GM18951 (cell line): Measurements from ENCODE around the gene EFEMP1.

Source experiments
- POLR2A ChIP-seq: IDR thresholded peaks from 4 replicates; pipeline ENCODE4 v1.6.1; 2011; ENCODE audit warnings: mild to moderate bottlenecking; ENCODE audit not compliant: insufficient read length, insufficient read depth; ENCODE audit errors: extremely low read depth
- in situ Hi-C: fragments of 300-500 bp; cut with MboI; formaldehyde crosslinking; loops from one replicate; pipeline ENCODE4 v1.12.0; 2022; ENCODE audit warnings: low sequenced_read_pairs, mixed read lengths, inconsistent platforms; ENCODE audit not compliant: unreplicated experiment

EFEMP1 gene, protein sequence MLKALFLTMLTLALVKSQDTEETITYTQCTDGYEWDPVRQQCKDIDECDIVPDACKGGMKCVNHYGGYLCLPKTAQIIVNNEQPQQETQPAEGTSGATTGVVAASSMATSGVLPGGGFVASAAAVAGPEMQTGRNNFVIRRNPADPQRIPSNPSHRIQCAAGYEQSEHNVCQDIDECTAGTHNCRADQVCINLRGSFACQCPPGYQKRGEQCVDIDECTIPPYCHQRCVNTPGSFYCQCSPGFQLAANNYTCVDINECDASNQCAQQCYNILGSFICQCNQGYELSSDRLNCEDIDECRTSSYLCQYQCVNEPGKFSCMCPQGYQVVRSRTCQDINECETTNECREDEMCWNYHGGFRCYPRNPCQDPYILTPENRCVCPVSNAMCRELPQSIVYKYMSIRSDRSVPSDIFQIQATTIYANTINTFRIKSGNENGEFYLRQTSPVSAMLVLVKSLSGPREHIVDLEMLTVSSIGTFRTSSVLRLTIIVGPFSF

DNA sequence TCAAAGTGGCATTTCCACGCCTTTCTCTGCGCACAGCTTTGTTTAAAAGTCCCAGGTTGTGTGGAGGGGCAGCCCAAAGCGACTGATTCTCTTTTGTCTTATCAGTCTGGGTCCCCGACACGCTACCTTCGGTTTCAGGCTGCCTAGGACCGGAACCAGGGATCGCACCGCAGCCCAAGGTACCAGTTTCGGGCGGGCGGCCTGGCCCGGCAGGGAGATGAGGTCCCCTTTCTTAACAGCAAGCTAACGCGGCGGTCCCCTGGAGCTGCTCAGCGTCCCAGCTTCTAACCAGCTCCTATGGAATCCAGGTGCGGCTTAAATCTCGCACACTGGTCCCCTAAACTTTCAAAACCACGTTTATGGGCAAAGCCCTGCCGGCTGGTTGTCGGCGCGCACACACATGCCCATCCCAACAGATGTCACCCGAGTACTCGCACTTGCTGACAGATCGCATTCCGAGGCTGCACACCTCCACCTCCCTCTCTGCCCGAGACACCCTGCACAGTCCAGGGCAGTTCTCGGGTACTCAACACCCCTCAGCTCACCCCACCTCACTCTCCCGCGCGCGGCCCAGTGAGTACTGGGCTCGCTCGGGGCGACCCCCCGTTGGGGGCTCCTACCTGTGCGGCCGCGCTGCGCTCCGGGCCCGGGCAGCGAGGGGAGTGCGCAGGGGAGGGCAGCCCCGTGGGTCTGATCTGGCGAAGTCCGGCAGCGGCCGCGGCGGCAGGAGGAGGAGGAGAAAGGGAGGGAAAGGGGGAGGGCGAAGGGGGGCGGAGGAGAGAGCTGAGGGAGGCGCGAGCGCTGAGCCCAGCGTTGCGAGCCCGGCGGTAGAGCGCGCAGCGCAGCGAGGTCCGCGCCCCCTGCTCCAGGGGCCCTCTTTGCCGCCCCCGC, at the start of gene EFEMP1:
Gene EFEMP1, minus strand, starts transcription at position 692 of the 891 bp plus-strand sequence. CDS start 1,342 bp downstream, outside the sequence.
- TF ChIP-seq POLR2A, result no peak
- in situ Hi-C loops, result no loop called here

DNA sequence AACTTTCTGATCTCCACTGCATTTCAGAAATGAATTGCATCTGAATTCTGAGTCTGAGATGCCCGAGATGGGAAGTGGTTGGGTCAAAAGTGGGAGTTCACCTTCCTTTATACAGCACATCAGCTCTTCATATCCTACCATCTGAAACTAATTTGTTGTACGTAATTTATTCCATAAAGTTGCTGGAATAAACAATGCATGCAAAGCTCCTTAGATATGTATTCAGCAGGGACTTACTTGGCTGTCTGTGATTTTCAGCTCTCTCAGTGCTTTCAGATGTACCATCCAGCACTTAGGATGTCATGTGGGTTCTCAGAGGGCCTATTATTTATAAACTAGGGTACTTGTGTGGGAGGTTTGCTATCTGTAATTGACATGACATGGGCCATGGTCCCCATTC, 46.9 kb upstream of the EFEMP1 start:
- TF ChIP-seq POLR2A, result no peak
- in situ Hi-C loops, result loop anchor here (25.0 kb wide), 1 partner anchor 258 kb away; no protein-coding TSS in a partner anchor

DNA sequence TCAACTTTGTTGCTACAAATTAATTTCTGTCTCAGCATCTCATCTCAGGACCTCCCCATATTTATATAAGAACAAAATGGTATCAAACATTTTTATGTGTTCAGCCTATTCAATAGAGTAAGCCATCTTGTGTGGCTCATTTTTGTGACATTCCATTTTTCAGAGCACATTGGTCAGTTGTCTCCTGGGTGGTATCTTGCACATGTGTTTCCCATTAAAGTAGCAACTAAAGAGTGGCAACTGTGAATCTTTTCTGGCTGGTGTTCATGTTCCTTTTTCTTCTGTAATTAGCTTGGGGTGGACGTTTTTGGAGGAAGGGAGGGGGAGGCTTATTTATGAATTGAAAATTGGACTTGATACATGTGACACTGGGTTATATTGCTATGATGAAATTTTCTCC, 45.4 kb upstream of the EFEMP1 start:
- in situ Hi-C loops, result loop anchor here (25.0 kb wide), 1 partner anchor 257 kb away; no protein-coding TSS in a partner anchor
- no peak for TF ChIP-seq POLR2A

DNA sequence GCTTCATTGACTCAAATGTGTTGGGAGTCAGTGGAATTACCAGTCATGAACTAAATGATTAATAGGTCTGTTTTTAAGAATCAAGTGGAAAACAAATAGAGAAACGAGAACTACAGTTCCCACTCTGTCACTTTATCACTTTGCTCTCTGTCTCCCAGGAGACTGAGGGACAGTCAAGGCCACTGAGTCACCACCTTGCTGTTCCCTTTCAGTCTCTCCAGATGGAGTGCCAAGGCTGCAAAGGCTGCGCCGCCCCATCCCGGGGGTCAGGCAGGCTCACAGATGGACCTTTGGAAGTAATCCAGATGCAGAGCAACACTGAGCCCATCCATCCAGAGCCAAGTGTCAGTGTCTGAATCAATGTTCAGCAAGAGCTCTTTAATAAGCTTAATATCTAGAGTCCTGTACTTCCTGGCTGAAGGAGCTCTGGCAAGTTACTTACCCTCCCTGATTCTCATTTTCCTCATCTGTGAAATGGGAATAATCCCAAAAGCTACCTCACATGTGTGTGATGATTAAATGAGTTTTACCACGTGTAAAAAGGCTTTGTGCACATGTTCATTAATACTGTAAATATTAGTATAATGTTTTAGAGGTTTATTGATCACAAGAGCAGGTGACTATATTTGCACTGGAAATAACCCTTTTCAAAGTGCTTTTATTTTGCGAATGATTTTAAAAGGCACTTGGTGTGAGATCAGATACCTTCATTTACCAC, 43.0 kb upstream of the EFEMP1 start:
- TF ChIP-seq POLR2A, result no peak
- in situ Hi-C loops, result loop anchor here (25.0 kb wide), 1 partner anchor 254 kb away; no protein-coding TSS in a partner anchor

DNA sequence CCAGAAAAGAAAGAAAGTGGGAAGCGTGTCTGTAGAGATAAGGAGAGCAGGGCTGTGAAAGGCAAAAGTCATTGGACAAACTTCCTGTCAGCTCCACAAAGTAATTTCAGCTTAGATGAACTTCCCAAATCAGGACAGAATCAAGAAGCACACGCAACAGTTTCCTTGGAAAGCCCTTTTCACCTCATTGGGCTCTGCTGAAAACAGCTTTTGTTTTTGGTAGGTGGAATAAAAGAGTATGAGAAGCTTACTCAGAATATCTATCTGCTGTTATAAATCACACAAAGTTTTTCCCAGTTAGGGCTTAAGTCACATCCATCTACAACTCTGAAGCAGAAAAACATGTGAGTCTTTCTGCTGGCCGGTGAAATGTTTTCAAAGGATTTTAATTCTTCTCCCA, 42.4 kb upstream of the EFEMP1 start:
- TF ChIP-seq POLR2A, result no peak
- in situ Hi-C loops, result loop anchor here (25.0 kb wide), 1 partner anchor 254 kb away; no protein-coding TSS in a partner anchor

DNA sequence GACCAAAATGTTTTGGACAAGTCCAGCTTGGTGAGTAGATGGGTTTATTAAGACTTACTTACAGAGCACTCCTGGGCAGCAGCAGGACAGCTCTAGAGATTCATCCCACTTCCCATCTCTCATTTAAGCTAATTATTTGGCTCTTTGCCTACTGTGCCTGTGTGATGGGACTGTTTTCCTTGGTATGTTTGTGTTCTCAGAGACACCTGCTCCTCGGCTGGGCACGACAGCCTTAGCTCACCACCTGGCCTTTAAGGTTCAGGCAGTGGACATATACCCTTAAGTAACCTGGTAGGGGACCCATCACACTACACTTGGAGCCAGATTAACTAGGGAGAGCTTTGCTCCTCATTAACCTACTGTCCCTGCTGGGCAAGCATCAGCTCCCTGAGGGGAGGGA, 41.7 kb upstream of the EFEMP1 start:
- no peak for TF ChIP-seq POLR2A
- in situ Hi-C loops, result loop anchor here (25.0 kb wide), 1 partner anchor 253 kb away; no protein-coding TSS in a partner anchor

DNA sequence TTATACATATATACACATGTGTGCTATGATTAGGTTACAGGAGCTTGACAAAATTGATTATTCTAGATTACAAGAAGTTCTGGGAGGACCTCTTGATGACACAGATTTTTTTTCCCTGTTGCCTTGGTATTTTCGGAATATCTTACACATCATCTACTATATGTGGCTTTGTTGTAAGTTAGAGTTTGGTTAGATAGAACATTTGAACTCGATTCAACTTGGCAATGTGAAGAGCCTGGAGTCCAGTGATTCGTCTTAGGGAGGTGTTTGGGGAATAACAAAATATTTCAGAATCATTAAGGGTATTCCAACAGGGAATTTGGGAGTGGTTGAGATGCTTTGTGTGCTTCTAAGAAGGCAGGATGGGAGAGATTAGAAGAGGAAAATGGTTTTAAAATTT, 39.3 kb upstream of the EFEMP1 start:
- in situ Hi-C loops, result loop anchor here (25.0 kb wide), 1 partner anchor 251 kb away; no protein-coding TSS in a partner anchor
- TF ChIP-seq POLR2A, result no peak

DNA sequence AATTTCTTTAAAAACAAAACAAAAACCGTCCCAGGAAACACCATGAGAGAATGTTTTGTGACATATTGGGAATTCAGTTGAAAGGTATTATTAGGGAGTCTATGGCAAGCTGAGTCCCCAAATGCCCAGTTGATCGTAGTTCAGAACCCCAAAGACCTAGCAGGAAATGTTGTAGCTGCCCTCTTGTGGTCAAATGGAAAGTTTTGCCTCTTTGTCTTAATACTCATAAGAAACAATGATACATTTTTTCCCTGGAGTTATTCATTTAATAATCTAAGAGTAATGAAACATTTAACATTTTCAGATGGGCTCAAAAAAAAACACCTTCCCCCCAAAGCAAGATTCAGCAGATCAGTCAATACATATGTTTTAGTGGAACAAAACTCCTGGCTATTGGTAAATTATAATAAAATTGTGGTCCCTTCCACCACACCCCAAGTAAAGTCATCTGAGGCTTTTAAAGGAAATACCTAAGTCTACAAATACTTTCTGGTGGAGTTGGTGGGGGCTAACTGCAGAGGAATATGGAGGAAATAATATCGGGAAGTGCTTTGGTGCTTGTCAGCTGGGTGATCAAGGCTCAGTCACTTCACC, 37.8 kb upstream of the EFEMP1 start:
- TF ChIP-seq POLR2A, result no peak
- in situ Hi-C loops, result loop anchor here (25.0 kb wide), 1 partner anchor 249 kb away; no protein-coding TSS in a partner anchor

DNA sequence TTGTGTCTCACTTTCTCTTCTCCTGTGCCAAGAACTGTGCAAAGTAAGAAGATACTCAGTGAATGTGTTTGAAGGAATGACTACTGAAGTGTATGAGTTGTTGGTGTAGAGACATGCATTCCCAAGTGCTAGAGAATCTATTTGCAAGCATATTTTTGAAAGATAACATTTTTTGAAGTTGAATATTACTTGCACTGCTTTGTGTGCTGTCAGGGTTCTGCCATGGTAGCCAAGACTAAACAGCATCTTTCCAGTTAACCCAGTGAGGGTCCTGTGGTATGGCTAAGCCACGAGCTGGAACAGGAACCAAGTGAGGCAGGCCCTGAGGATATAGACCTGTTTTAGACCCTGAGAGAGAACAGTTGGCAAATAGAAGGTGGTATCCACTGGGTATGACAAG, 35.2 kb upstream of the EFEMP1 start:
- in situ Hi-C loops, result loop anchor here (25.0 kb wide), 1 partner anchor 246 kb away; no protein-coding TSS in a partner anchor
- no peak for TF ChIP-seq POLR2A

DNA sequence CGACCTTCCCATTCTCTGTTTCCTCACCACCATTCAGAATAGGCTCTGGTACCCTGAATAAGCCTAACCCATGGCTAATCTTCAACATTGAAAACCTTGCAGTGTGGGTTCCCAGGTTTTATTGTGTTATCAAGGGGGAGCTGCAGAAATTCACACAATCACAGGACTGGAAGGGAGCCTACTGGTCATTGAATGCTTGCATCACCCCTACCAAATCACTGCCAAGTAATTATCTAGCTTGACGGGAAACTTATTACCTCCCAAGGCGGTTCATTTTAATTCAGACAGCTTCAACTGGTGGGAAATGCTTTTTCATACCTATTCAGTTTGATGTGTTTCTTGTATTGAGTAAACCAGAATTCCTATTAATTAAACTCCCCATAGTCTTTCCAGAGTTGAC, 33.6 kb upstream of the EFEMP1 start:
- no peak for TF ChIP-seq POLR2A
- in situ Hi-C loops, result loop anchor here (25.0 kb wide), 1 partner anchor 245 kb away; no protein-coding TSS in a partner anchor

DNA sequence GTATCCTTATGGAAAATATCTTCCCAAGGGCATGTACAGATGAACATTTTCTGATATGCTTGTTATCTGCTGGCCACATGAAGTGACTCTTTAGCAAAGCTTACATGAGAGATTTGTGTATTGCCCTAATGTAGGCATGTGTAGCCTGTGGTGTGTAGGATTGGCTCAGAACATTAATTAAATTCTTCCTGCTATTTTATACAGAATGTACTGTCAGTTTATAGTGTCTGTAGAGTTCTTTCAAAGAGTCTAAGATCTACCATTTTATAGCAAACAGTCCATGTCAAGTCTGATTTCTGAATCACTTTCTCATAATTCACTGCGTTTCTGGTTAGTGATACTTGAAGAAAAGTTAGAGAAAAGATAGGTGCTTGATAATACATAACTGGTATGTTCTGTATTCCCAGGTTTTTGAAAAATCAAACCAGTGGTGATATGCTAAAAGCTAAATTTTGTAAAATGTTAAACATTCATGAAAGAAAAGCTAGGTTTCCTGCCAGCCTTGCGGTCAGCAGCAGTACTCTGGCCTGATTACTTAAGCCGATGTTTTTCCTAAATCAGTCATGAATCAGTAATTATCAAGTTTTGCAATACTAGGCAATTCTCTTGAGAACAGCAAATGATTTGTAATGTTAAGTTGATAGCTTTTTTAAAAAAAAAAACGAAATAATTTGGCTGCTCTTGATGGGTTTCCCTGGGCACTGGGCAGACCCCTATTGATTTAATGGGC, 30.9 kb upstream of the EFEMP1 start:
- TF ChIP-seq POLR2A, result no peak
- in situ Hi-C loops, result loop anchor here (25.0 kb wide), 1 partner anchor 242 kb away; no protein-coding TSS in a partner anchor
